ENCODE measurements around the gene PROM1. TPM values are rescaled to one million over a fixed set of nuclear protein-coding genes. Genes with fewer than 3 reads are reported as not detected.
A peak's percentile ranks its signal among the peaks of the same experiment; 100 is the strongest.

Gene PROM1, protein sequence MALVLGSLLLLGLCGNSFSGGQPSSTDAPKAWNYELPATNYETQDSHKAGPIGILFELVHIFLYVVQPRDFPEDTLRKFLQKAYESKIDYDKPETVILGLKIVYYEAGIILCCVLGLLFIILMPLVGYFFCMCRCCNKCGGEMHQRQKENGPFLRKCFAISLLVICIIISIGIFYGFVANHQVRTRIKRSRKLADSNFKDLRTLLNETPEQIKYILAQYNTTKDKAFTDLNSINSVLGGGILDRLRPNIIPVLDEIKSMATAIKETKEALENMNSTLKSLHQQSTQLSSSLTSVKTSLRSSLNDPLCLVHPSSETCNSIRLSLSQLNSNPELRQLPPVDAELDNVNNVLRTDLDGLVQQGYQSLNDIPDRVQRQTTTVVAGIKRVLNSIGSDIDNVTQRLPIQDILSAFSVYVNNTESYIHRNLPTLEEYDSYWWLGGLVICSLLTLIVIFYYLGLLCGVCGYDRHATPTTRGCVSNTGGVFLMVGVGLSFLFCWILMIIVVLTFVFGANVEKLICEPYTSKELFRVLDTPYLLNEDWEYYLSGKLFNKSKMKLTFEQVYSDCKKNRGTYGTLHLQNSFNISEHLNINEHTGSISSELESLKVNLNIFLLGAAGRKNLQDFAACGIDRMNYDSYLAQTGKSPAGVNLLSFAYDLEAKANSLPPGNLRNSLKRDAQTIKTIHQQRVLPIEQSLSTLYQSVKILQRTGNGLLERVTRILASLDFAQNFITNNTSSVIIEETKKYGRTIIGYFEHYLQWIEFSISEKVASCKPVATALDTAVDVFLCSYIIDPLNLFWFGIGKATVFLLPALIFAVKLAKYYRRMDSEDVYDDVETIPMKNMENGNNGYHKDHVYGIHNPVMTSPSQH
- 17.7 TPM for total RNA-seq (2021; ENCODE audit: unreplicated experiment)
- polyA plus RNA-seq (2012) = 13.4 and 14.0 TPM in 2 replicates
- percentile 63 among the genes with signal in this experiment for Bru-seq, nascent RNA
- BruChase-seq, experiment 1, labeled RNA remaining after a 6-hour chase = percentile 65 among the genes with signal in this experiment
- percentile 59 among the genes with signal in this experiment for BruChase-seq, experiment 2, labeled RNA remaining after a 2-hour chase
- long read RNA-seq, full-length matches to known transcripts = 5 of 18 reads
- long read RNA-seq, partial matches to known transcripts = 4 of 18 reads
- long read RNA-seq, other reads (novel, unspliced or antisense) = 9 of 18 reads

GRCh38 chr4:16083241-16084191 lies at the start of gene PROM1:
TSS of gene PROM1 (minus strand) at chr4:16084023. CDS start at chr4:16075906, 8,117 bp downstream.
- no peaks in the 10 kb centered on the region for H4K20me1 ChIP-seq (ENCODE audit: insufficient read depth)
- no peaks in the 10 kb centered on the region for H3K79me2 ChIP-seq (ENCODE audit: insufficient read depth, low read length)
- peak within 1 kb of the TSS; percentile 57 for H3K4me2 ChIP-seq (ENCODE audit: low read length)
- H3K27ac ChIP-seq (ENCODE audit: low read depth, low read length) = peak within 1 kb of the TSS; percentile 51; the same call in 1 of the 2 replicates
- H3K9me3 ChIP-seq (ENCODE audit: control insufficient read depth in 1 of 2, insufficient read depth in 1 of 2, low read depth in 1 of 2, low read length in 2 of 2) = no peaks in the 10 kb centered on the region
- ChIA-PET POLR2A (interaction anchor here (0.6 kb wide), 1 partner anchor 761 kb away, joined by 3 read pairs; no protein-coding TSS in a partner anchor), RAD21 (ENCODE audit: low non-redundant PET in 1 of 2, low total read pairs in 2 of 2, uncharacterized antibody in 2 of 2, unreplicated experiment in 2 of 2) (no interaction called here), CTCF (no interaction called here)
- peak; percentile 33 for TF ChIP-seq REST (IDR thresholded peaks at IDR 0.05; ENCODE audit: low read depth)
- TF ChIP-seq SP1 (IDR thresholded peaks at IDR 0.05; ENCODE audit: low read depth) = peak; percentile 18; the same call in 1 of the 2 replicates
- TF ChIP-seq POLR2AphosphoS5 (IDR thresholded peaks at IDR 0.05; ENCODE audit: low read depth, low read length) = peak; percentile 58
- TF ChIP-seq EZH2phosphoT487 (IDR thresholded peaks at IDR 0.05; ENCODE audit: borderline replicate concordance) = no peak
- TF ChIP-seq, protein P1, sequence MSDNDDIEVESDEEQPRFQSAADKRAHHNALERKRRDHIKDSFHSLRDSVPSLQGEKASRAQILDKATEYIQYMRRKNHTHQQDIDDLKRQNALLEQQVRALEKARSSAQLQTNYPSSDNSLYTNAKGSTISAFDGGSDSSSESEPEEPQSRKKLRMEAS (IDR thresholded peaks at IDR 0.05) = peak; percentile 78
- H3K36me3 ChIP-seq (ENCODE audit: control insufficient read depth in 1 of 2, insufficient read depth in 2 of 2, low read length in 2 of 2) = no peaks in the 10 kb centered on the region
- BruUV-seq (replicated peaks) = TSS peak; percentile 57
- H3K9ac ChIP-seq (ENCODE audit: low read length) = peak within 1 kb of the TSS; percentile 70
- H3K27me3 ChIP-seq (ENCODE audit: insufficient read depth, low read length) = peaks cover 26% of the 10 kb centered on the region
- no peak within 1 kb of the TSS for H2AFZ ChIP-seq (ENCODE audit: low read depth, low read length, poor library complexity, severe bottlenecking)
- intact Hi-C loops (cut with micrococcal nuclease) = no loop called here
- no peaks in the 10 kb centered on the region for H3K9me2 ChIP-seq (ENCODE audit: insufficient read depth)
- H3K4me3 ChIP-seq (replicated peaks in 1 of 2; ENCODE audit: low read depth in 1 of 2, low read length in 2 of 2) = peak within 1 kb of the TSS; percentile 55 to 65
- DNase-seq (ENCODE audit: low read depth, low spot score) (peak; percentile 37), ATAC-seq (peak; percentile 92)
- peaks cover 5 to 10% of the 10 kb centered on the region in 2 experiments; a peak in 2 of 4 replicates for H3K4me1 ChIP-seq (ENCODE audit: control insufficient read depth in 1 of 2, insufficient read depth in 2 of 2, low read length in 2 of 2)

All from HCT116 (cell line).